GM12891 (cell line): ENCODE results near the gene NATD1.

Experiments
- POLR2A ChIP-seq: IDR thresholded peaks from 2 replicates; pipeline ENCODE4 v1.6.1; 2011; ENCODE audit warnings: low read depth, low read length, control low read depth
- POLR2AphosphoS5 ChIP-seq: IDR thresholded peaks from 2 replicates; pipeline ENCODE4 v1.6.1; 2011; ENCODE audit warnings: low read depth, low read length, control low read depth
- SPI1 ChIP-seq: IDR thresholded peaks from 2 replicates; pipeline ENCODE4 v1.6.1; 2011; ENCODE audit warnings: low read depth, low read length, control low read depth
- TAF1 ChIP-seq: IDR thresholded peaks from 2 replicates; pipeline ENCODE4 v1.6.1; 2011; ENCODE audit warnings: low read depth, low read length, control low read depth

DNA sequence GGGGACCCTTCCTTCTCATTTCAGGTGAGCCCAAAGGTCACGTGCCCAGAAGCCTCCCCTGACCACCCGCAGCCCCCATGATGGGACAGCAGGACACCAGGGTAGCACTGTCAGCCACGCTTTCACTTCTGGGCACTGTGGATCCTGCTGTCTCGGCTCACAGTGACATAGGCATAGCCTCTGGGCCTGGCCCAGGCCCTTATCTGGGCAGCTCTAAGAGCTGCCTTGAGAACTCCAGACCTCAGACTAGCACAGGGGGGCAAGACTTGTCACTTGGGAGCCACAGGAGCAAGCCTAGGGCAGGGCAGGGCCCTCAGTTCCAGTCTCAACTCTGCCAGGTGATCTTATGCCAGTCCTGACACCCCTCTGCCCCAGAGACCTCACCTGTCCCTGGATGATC is 4.7 kb downstream of the NATD1 start:
- TF ChIP-seq TAF1 (no peak), POLR2AphosphoS5 (no peak), POLR2A (no peak), SPI1 (no peak)
